NCI-H774 (cell line): ENCODE measurements around the gene ZNF500.

Experiments used
- DNase-seq: peaks from one replicate; lab custom pipeline; 2025; lab: John Stamatoyannopoulos, UW

Gene ZNF500

DNA sequence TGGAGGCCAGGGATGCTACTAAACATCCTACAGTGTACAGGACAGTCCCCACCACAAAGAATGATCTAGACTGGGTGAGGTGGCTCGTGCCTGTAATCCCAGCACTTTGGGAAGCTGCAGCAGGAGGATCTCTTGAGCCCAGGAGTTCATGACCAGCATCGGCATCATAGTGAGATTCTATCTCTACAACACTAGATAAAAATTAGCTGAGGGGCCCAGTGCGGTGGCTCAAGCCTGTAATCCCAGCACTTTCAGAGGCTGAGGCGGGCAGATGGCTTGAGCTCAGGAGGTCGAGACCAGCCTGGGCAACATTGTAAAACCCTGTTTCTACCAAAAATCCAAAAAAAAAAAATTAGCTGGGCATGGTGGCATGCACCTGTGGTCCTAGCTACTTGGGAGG, 5.4 kb upstream of the ZNF500 start:
- no peak for DNase-seq

DNA sequence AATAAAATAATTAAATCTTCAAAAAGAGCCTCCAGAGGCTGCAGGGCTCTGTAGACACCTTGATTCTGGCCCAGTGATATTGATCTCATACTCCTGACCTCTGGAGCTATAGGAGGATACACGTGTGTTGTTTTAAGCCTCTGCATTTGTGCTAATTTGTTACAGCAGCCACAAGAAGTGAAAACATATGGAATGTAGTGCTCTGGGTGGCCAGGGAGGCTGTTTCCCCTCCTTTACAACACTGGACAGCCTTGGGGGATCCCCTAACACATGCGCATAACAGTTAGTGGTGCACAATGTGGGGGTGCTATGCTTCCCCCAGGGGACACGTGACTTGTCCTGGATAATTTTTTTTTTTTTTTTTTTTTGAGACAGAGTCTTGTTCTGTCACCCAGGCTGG, 4.7 kb upstream of the ZNF500 start:
- DNase-seq: no peak

DNA sequence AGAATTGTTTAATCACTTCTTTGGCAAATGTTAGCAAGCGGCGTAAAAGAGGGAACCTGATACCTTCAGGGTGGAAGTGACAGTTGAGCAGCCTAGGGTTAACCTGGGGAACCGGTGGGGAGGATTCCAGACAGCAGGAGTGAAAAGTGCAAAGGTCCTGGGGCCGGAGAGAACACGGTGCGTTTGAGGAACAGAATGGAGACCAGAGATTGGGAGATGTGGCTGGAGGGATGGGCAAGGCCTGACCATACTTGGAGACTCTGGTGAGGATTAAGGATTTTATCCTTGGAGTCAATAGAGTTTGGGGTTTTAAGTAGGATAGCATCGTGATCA, 2.3 kb upstream of the ZNF500 start:
- no peak for DNase-seq

DNA sequence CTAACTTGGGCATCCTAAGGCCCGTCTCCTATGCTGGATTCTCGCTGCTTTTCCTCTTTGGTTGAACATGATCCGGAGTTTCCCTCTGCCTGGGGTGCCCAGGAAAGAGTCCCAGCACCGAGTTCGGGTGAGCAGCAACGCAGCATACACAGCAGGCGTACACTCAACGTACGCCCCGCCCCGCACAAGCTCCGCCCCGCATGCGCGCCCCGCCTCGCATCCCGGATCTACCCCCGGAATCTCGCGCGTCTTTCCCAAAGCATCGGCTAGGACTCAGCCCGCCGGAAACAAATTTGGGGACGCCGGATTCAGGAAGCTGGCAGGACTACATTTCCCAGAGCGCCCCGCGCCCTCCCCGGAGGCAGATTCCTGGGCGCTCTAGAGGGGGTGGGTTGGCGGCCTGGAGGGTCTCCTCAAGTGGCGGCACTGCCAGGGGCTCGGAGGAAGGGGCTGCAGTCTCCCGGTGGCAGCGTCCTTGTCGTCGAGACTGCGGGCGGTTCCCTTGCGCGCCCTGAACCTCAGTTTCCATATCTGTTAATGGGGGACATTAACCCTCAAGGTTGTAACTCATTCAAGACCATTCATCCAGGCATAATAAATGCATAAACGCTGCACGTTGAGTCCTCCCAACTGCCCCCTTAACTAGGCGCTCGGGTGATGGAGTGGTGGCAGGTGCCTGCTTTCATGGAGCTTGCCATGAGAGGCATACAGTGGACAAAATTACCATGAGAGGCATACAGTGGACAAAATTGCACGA, 1.8 kb upstream of the ZNF500 start:
- DNase-seq: peak; percentile 96

DNA sequence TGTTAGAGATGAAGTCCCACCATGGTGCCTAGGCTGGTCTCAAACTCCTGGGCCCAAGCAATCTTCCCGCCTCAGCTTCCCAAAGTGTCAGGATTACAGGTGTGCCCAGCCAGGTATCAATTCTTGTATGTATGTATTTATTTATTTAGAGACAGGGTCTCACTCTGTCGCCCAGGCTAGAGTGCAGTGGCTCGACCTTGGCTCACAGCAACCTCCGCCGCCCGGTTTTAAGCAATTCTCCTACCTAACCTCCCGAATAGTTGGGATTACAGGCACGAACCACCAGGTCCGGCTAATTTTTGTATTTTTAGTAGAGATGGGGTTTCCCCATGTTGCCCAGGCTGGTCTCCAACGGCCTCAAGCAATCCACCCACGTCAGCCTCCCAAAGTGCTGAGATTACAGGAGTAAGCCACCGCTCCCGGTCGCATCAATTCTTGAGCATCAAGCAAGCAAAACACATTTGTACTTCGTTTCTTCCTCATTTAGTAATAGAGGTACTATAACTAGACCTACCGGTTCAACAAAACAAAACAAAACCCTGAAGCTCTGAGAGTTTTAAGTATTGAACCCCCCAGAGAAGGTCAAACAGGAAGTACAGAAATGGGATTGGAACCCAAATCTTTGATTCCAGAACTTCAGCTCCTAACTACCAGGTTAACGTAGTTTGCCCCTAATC, 1.0 kb upstream of the ZNF500 start:
- no peak for DNase-seq

DNA sequence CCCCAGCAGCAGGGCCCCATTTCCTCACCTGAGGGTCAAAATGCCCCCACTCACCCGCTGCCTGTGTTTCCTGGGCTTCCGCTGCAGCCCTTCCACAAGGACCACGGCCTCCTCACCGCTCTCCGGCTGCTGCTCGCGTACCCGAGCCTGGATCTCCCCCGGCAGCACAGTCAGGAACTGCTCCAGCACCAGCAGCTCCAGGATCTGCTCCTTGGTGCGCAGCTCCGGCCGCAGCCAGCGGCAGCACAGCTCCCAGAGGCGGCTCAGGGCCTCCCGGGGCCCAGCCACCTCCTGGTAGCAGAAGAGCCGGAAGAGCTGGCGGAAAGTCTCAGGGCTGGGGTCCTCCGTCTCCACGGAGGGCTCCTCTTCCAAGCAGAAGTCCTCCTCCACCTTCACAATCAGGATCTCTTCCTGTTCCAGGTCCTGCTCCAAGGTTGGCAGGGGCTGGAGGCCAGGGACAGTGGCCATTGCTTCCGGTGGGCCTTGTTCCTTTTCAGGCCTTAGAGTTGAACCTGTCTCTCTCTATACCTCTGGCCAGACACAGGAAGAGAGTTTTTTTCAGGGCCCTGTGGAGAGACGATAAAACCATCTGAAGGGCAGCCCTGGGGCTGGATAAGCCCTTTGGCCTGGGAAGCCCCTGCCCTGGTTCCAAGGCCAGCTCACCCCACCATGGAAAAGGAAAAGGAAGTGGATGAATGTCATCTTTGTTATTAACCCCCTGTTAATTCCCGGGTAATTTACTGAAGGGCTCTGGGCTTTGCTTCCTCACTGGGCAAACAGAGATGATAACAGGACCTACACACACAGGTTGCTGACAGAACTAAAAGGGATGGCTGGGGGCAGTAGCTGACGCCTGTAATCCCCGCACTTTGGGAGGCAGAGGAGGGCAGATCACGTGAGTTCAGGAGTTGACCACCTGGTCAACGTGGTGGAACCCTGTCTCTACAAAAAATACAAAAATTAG, 1.2 kb downstream of the ZNF500 start:
- DNase-seq: no peak

DNA sequence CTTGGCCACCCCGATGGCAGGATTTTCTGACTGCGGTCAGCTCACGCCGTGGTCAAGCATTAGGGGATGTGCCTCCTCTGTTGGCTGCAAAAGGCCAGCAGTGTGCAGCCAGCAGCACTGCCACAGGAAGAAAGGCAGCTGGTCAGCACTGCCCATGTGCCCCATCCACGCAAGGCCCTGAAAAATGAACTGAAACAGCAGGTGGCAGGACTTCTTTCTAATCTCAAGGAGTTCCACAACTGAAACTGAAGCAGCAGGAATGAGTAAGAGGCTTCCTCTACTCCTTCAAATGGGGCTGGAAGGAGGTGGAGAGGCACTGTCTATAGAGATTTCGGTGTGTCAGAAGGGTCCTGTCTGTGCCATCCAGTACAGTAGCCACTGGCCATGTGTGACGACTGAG, 3.2 kb downstream of the ZNF500 start:
- DNase-seq: no peak

DNA sequence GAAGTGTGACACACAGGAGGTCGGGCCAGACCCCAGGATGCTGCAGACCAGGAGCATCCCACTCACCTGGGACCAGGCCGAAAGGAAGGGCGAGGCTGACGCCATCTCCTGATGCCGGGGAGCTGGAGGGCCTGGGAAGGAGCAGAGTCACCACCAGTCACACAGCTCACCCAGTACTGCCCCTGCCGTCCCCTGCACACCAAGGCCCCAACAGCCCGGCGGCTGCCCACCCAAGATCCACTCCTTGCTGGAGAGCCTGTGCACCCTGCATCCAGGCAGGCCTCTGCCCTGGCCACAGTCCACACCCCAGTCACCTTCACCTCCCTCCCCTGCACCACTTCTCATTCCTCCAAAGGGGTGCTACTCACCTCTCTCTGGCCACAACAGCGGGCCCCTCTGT, 4.8 kb downstream of the ZNF500 start:
- no peak for DNase-seq

DNA sequence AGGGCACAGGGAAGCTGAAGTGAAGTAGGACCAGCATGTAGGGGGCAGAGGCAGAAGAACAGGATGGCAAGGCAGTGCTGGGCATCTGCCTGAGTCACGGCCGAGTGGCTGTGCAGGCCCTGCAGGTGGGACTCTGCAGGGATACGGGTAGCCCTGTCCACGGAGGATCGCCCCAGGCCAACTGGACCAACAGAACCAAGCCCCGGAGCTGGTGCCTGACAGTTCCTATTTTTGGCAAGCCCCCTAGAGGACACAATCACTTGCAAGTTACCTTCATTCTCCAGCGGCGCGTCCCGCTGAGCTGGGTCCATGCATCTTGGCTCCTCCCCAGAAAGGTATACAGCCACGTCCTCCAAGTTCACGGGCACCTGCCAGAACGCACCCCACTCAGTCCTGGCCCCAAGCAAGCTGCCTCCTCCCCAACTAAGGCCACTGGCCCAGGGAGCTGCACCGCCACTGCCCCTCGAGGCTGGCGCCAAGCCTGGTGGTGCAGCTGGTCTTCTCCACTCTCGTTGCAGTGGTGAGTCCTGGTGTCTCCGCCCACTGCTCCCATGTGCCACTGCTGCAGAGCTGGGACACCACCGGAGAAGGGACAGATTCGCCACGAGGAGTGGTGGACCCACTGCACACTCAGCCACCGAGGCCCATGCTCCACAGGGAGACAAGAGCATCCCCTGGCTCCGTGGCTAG, 6.6 kb downstream of the ZNF500 start:
- DNase-seq: no peak

DNA sequence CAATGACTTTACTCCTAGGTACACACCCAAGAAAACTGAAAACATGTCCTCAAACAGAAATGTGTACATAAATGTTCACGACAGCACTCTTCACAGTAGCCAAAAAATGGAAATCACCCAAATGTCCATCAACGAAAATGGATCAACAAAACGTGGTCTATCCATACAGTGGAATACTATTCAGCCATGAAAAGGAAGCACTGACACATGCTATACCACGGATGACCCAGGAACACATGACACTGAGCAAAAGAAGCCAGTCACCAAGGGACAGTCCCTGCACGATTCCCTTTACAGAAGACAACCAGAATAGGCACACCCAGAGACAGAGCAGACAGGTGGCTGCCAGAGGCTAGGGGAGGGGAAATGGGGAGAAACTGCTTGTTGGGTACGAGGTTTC, 11.3 kb downstream of the ZNF500 start:
- DNase-seq: no peak

DNA sequence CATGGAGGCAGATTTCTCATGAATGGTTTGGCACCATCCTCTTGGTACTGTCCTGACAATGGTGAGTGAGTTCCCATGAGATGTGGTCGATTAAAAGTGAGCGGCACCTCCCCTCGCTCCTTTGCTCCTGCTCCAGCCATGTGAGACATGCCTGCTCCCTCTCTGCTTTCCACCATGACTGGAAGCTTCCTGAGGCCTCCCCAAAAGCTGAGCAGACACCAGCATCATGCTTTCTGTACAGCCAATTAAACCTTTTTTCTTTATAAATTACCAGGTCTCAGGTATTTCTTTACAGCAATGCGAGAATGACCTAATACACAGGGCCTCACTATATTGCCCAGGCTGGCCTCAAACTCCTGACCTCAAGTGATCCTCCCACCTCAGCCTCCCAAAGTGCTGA, 12.1 kb downstream of the ZNF500 start:
- DNase-seq: no peak

DNA sequence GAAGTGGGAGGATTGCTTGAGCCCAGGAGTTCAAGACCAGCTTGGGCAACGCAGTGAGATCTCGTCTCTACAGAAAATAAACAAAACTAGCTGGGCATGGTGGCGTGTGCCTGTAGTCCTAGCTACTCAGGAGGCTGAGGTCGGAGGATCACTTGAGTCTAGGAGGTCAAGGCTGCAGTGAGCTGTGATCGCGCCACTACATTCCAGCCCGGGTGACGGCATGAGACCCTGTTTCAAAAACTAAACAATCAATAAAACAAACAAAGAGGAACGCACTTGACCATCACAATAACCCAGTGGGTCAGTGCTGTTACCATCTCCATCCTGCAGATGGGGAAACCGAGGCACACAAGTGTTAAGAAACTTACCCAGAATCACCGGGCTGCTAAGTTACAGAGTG, 13.7 kb downstream of the ZNF500 start:
- no peak for DNase-seq

DNA sequence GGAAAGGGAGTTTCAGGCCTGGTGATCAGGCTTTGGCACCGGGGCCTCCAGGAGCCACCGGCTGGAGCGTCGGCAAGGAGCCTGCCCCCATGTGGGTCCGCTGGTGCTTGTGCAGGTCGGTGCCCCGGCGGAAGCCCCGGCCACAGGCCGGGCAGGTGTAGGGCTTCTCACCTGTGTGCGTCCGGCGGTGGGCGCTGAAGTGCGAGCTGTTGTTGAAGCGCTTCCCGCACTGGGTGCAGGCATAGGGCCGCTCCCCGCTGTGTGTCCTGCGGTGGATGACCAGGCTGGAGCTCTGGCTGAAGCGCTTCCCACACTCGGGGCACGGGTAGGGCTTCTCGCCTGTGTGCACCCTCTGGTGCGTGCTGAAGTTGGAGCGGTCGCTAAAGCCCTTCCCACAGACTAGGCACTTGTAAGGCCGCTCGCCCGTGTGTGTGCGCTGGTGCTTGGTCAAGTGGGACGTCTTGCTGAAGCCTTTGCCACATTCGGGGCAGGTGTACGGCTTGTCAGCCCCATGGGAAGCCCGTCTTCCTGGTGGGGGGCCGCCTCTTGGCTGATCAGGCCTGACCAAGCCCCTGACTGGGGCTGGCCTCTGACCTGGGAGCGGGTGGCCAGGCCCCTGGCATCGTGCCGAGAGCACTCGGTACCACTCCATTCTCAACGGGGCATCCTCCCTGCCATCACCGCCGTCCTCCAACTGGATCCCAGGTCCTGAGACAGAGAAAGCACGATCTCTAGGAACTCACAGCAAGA, 14.4 kb downstream of the ZNF500 start:
- DNase-seq: no peak

DNA sequence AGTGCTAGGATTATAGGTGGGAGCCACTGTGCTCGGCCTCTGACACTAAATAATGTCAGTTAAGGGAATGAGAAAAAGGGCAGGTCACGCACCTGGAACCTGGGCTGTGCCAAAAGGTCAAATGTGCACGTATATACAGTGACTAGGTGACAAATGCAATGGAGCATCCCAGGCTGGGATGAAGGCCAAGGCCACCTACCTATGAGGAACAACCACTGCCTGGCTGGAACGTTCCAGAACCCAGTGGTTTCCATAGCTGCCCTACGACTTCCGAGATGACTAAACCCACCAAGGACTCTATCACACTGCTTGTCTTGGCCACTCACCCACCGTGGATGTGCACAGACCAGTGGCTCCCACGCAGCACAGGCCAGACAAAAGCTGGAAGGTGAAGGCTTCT, 16.1 kb downstream of the ZNF500 start:
- DNase-seq: no peak

DNA sequence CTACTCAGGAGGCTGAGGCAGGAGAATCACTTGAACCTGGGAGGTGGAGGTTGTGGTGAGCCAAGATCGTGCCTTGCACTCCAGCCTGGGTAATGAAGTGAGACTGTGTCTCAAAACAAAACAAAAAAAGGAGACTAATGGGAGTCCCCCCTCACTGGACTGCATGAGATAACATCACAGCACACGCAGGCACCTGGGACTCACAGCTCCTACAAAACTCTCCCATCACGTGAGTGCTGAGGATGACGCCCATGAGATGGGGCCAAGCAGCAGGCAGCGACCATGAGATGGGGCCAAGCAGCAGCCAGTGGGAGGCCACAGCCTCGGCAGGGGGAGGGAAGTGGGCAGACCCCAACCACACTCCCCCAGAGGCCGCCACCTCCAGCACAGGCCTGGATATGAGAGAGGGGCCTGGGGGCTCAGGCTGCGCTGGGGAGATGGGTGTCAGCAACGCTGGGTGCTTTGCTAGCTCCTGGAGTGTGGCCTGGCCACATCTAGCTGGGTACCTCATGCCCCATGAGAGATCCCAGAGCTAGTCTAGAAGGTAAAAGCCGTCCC, 17.2 kb downstream of the ZNF500 start:
- no peak for DNase-seq

DNA sequence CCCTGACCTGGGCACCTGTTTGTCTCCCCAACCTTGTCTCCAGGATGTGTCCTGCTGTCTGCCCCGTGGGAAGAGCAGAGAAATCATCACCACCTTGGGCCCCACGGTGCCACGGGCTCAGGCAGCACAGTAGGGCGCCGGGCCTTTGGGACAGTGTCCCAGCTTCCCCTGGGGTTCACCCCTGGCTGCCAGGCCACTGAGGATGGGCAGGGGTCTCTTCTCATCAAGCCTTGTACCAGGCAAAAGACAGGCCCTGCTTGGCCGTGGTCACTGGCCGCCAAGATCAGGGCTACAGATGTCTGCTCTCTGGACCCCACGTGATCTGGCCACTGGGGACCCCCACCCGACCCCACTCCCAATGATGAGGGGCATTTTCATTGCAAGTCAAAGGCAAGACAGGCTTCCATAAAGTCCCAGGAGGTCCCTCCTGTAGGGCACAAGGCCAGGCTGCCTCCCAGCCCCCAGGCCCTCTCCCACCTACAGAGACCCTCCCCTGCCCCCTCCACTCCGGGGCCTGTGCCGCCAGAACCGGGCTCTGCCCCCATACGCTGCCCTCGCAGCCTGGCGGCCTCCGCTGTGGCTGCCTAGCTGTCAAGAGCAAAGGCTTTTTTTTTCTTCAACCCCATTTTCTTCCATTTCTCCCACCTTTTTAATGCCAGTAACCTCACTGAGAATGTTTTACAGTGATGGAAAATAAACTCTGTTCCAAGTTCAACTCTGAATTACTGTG, 18.1 kb downstream of the ZNF500 start:
- DNase-seq: no peak

DNA sequence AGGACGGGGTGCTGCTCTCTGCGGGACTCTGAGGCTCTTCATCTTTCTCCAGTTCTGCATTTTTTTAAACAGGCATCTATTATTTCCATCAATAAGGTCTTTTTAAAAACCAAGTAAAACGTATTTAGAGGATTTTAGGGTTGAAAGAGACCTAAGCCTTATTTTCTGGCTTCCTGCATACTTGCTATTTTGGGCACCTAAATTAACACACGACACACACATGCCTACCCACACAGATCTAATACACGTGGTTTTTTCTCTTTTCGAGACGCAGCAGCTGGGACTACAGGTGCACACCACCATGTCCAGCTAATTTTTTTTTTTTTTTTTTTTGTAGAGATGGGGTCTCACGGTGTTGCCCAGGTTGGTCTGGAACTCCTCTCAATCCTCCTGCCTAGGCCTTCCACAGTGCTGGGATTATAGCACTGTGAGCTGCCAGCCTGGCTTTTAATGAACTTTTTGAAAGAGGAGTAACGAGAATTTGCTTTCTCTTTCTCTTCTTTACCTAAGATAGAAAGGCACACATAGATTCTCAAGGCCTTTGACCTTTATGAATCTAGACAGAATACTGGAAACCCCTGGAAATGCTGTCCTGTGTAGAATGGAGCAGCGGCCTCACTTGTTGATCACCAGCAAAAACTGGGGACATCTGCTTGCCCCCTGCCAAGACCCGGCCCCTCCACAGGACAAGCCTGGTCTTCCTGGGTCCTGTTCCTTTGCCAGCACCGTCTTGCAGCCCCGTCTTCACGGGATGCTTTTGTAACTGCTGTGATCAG, 18.9 kb downstream of the ZNF500 start:
- no peak for DNase-seq

DNA sequence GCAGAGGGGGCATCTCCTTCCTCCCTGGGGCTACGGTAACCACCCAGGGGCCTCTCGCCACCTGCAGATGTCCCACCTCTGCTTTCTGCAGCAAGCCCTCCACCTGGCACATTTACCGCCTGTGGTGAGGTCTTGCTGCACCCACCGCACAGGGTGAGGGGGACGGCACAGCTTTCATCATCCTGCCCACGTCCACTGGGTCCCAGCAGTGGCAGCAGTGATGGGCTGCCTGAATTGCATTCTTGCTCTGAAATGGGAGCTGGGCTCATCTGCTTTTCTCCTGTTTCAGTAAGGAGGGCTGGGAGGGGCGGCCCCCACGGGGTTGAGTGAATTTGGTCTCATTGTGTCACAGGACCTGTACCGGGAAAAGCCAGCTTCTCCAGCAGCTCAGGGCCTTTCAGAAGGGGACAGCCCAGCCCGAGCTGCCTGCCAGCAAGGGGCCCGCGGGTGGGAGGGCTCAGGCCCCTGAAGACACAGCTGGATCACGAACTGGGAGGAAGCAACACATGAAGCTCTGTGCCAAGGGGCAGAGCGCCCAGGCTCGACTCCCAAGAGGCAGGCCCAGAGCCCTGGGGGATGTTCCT, 19.9 kb downstream of the ZNF500 start:
- DNase-seq: no peak

DNA sequence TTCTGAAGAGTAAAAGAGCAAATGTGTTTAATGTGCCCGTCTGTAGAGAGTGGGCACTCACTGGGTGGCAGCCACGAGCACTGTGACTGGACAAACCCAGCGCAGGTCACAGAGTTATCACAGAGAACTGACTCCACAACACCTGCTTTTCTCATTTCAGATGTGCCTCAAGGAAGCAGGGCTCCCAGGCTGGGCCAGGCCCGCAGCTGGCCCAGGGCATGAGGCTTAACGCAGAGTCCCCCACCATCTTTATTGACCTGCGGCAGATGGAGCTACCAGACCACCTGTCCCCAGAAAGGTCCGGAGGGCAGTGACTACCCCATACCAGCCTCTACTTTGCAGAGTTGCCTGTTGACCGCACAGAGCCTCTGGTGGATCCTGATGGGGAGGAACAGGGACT, 20.7 kb downstream of the ZNF500 start:
- DNase-seq: no peak

DNA sequence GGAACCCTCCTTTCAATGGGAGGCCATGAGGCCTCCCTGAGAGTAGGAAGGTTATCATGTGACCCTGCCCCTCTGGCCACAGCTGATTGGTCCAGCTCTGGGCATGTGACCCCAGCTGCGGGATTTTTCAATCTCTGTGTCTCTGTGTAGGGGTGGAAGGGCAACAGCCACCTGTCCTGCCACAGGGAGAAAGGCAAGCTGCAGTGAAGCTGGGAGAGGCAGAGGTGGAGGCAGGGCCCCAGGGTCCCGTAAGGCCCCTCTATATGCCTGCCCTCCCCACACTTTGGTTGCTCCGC, 21.7 kb downstream of the ZNF500 start:
- no peak for DNase-seq
